ENCODE results near the gene OST4.
A peak's percentile ranks its signal among the peaks of the same experiment; 100 is the strongest.
"Not testable (repeated sequence)": the region's sequence is repeated elsewhere in the genome, so short reads cannot be mapped to it uniquely, and the experiment has no call there.

OST4 gene

GRCh38 chr2:27071277-27071989, at the start of gene OST4:
Gene OST4, minus strand, starts transcription at chr2:27071654.
- peaks cover 46 to 73% of the 10 kb centered on the region in 2 donors for H3K4me1 Mint-ChIP-seq

GRCh38 chr2:27119330-27119670, 47.8 kb upstream of the OST4 start:
- H3K27me3 Mint-ChIP-seq = peaks cover 33 to 39% of the 10 kb centered on the region in 2 donors
- H3K4me1 Mint-ChIP-seq = peaks cover 14 to 18% of the 10 kb centered on the region in 2 donors
- peak in 1 of 2 donors; percentile 4 for ATAC-seq (replicated peaks)
- not testable (repeated sequence) for H3K36me3 Mint-ChIP-seq, H3K9me3 Mint-ChIP-seq, H3K27ac Mint-ChIP-seq, DNase-seq
- peak overlapping the region; percentile 78 to 80 for H3K4me3 Mint-ChIP-seq

More at GRCh38 chr2:27071277-27071989, at the start of gene OST4:
- Mint-ChIP-seq H3K9me3 (peaks cover 0 to 2% of the 10 kb centered on the region in 2 donors), H3K27ac (peak within 1 kb of the TSS; percentile 97), H3K36me3 (peaks cover 18 to 30% of the 10 kb centered on the region in 2 donors), H3K27me3 (no peaks in the 10 kb centered on the region), H3K4me3 (peak within 1 kb of the TSS; percentile 94 to 96)
- ATAC-seq (replicated peaks) (peak; percentile 94 to 96), DNase-seq (peak; percentile 90)

- no peak for DNase-seq
Measured at GRCh38 chr2:27118525-27119329, 47.3 kb upstream of the OST4 start, which contains the start of gene CGREF1. Gene CGREF1, minus strand, starts transcription at chr2:27119128. Its CDS starts 14,762 bp downstream, at chr2:27104366.

GRCh38 chr2:27117995-27118524, 46.6 kb upstream of the OST4 start:
- Mint-ChIP-seq H3K4me1 (peaks cover 6 to 8% of the 10 kb centered on the region in 2 donors), H3K27ac (no peak overlapping the region), H3K4me3 (peak overlapping the region; percentile 55 to 58), H3K36me3 (peaks cover 0 to 2% of the 10 kb centered on the region in 2 donors), H3K9me3 (no peaks in the 10 kb centered on the region), H3K27me3 (peaks cover 33 to 39% of the 10 kb centered on the region in 2 donors)
- no peak for ATAC-seq (replicated peaks)
- no peak for DNase-seq

More at GRCh38 chr2:27118525-27119329, 47.3 kb upstream of the OST4 start, which contains the start of gene CGREF1:
- Mint-ChIP-seq H3K27ac (no peak within 1 kb of the TSS), H3K4me1 (peaks cover 11 to 13% of the 10 kb centered on the region in 2 donors), H3K36me3 (peaks cover 0 to 2% of the 10 kb centered on the region in 2 donors), H3K4me3 (peak within 1 kb of the TSS; percentile 78 to 80), H3K9me3 (no peaks in the 10 kb centered on the region), H3K27me3 (peaks cover 33 to 39% of the 10 kb centered on the region in 2 donors)
- ATAC-seq (replicated peaks) = peak; percentile 28 to 38

GRCh38 chr2:27115519-27115918, 44.1 kb upstream of the OST4 start:
- Mint-ChIP-seq H3K27ac (no peak overlapping the region), H3K9me3 (no peaks in the 10 kb centered on the region), H3K4me1 (peaks cover 5 to 6% of the 10 kb centered on the region in 2 donors), H3K27me3 (peaks cover 28 to 33% of the 10 kb centered on the region in 2 donors), H3K36me3 (peaks cover 0 to 2% of the 10 kb centered on the region in 2 donors), H3K4me3 (no peak overlapping the region)
- DNase-seq (no peak), ATAC-seq (replicated peaks) (no peak)

GRCh38 chr2:27111392-27112078, 40.1 kb upstream of the OST4 start:
- not testable (repeated sequence) for H3K27ac Mint-ChIP-seq; H3K4me1 Mint-ChIP-seq; H3K27me3 Mint-ChIP-seq; H3K36me3 Mint-ChIP-seq; H3K4me3 Mint-ChIP-seq; DNase-seq; ATAC-seq (replicated peaks); H3K9me3 Mint-ChIP-seq

GRCh38 chr2:27110603-27111352, 39.3 kb upstream of the OST4 start:
- not testable (repeated sequence) for H3K27me3 Mint-ChIP-seq; H3K4me1 Mint-ChIP-seq; H3K9me3 Mint-ChIP-seq; H3K36me3 Mint-ChIP-seq; H3K27ac Mint-ChIP-seq; DNase-seq; H3K4me3 Mint-ChIP-seq; ATAC-seq (replicated peaks)

GRCh38 chr2:27109083-27109482, 37.6 kb upstream of the OST4 start:
- Mint-ChIP-seq H3K36me3 (no peaks in the 10 kb centered on the region), H3K27me3 (peaks cover 1 to 4% of the 10 kb centered on the region in 2 donors), H3K27ac (no peak overlapping the region), H3K9me3 (no peaks in the 10 kb centered on the region), H3K4me3 (no peak overlapping the region), H3K4me1 (no peaks in the 10 kb centered on the region)
- DNase-seq (no peak), ATAC-seq (replicated peaks) (no peak)

GRCh38 chr2:27108221-27108620, 36.8 kb upstream of the OST4 start:
- Mint-ChIP-seq H3K4me1 (no peaks in the 10 kb centered on the region), H3K9me3 (no peaks in the 10 kb centered on the region), H3K27ac (no peak overlapping the region), H3K36me3 (no peaks in the 10 kb centered on the region), H3K4me3 (no peak overlapping the region), H3K27me3 (peaks cover 4 to 6% of the 10 kb centered on the region in 2 donors)
- ATAC-seq (replicated peaks) = no peak
- DNase-seq = no peak

- no peak for ATAC-seq (replicated peaks)
- no peaks in the 10 kb centered on the region for H3K36me3 Mint-ChIP-seq
- no peaks in the 10 kb centered on the region for H3K4me1 Mint-ChIP-seq
- H3K27me3 Mint-ChIP-seq = peaks cover 4 to 6% of the 10 kb centered on the region in 2 donors
- no peak for DNase-seq
- no peak overlapping the region for H3K27ac Mint-ChIP-seq
- H3K9me3 Mint-ChIP-seq = no peaks in the 10 kb centered on the region
- H3K4me3 Mint-ChIP-seq = no peak overlapping the region
Measured at GRCh38 chr2:27105981-27106380, 34.5 kb upstream of the OST4 start.

- peaks cover 0 to 3% of the 10 kb centered on the region in 2 donors for H3K4me1 Mint-ChIP-seq
- H3K27ac Mint-ChIP-seq = no peak overlapping the region
- peaks cover 4 to 6% of the 10 kb centered on the region in 2 donors for H3K27me3 Mint-ChIP-seq
- H3K4me3 Mint-ChIP-seq = no peak overlapping the region
- no peak for ATAC-seq (replicated peaks)
- no peak for DNase-seq
- no peaks in the 10 kb centered on the region for H3K9me3 Mint-ChIP-seq
- H3K36me3 Mint-ChIP-seq = peaks cover 0 to 3% of the 10 kb centered on the region in 2 donors
Measured at GRCh38 chr2:27102329-27102728, 30.9 kb upstream of the OST4 start.

- Mint-ChIP-seq H3K9me3 (no peaks in the 10 kb centered on the region), H3K4me1 (peaks cover 17 to 19% of the 10 kb centered on the region in 2 donors), H3K27me3 (peaks cover 4 to 6% of the 10 kb centered on the region in 2 donors)
Measured at GRCh38 chr2:27100036-27100435, 28.6 kb upstream of the OST4 start.

GRCh38 chr2:27099334-27099955, 28.0 kb upstream of the OST4 start:
- ATAC-seq (replicated peaks) = no peak
- Mint-ChIP-seq H3K4me1 (peaks cover 17 to 19% of the 10 kb centered on the region in 2 donors), H3K27ac (no peak overlapping the region), H3K4me3 (no peak overlapping the region), H3K9me3 (no peaks in the 10 kb centered on the region), H3K27me3 (peaks cover 4 to 6% of the 10 kb centered on the region in 2 donors), H3K36me3 (peaks cover 0 to 3% of the 10 kb centered on the region in 2 donors)
- no peak for DNase-seq

More at GRCh38 chr2:27100036-27100435, 28.6 kb upstream of the OST4 start:
- Mint-ChIP-seq H3K36me3 (peaks cover 0 to 3% of the 10 kb centered on the region in 2 donors), H3K27ac (no peak overlapping the region), H3K4me3 (no peak overlapping the region)
- ATAC-seq (replicated peaks) (no peak), DNase-seq (no peak)

All from stimulated activated naive B cell treated with anti-CD40 and anti-IgM and Interleukin-4, amounts not matched to agents 10 μg/mL and 1 μg/mL and 100 μg/mL, for 72 hours (primary cell).